Stomach (tissue), 19 donors: Measurements from ENCODE around the gene C18orf32. TPM values are rescaled to one million over a fixed set of nuclear protein-coding genes. Genes with fewer than 3 reads are reported as not detected.

Experiments used
- DNase-seq, 2 donors: peaks; one replicate each; pipeline versions ENCODE4 v3.0.0 to v3.0.0-alpha.2; 2013 to 2019
- H3K27ac ChIP-seq, 5 donors: fragments of 200-600 bp in 4 of 5; sonication (generic) in 4 of 5; one replicate each; pipeline ENCODE4 v1.5.1; 2013 to 2019; ENCODE audit warnings: mild to moderate bottlenecking in 1 of 5, moderate library complexity in 1 of 5
- H3K27me3 ChIP-seq, 3 donors: fragments of 200-600 bp; sonication (generic); one replicate each; pipeline ENCODE4 v1.5.1; 2017 to 2019; ENCODE audit warnings: mixed run types in 1 of 3
- H3K36me3 ChIP-seq, 4 donors: fragments of 200-600 bp; sonication (generic); 1 replicate in 3 of 4; 2 replicates in 1 of 4; pipeline ENCODE4 v1.5.1; 2016 to 2019
- H3K4me1 ChIP-seq, 4 donors: fragments of 200-600 bp; sonication (generic); one replicate each; pipeline ENCODE4 v1.5.1; 2016 to 2019
- H3K4me3 ChIP-seq, 4 donors: fragments of 200-600 bp; sonication (generic) in 3 of 4; one replicate each; pipeline ENCODE4 v1.5.1; 2016 to 2019; ENCODE audit warnings: mild to moderate bottlenecking in 1 of 4
- H3K9me3 ChIP-seq, 4 donors: fragments of 200-600 bp; sonication (generic); one replicate each; pipeline ENCODE4 v1.5.1; 2016 to 2019
- EP300 ChIP-seq: sonication (generic); formaldehyde crosslinking; IDR thresholded peaks from one replicate; pipeline ENCODE4 v1.6.1; 2017; ENCODE audit warnings: antibody characterized with exemption
- POLR2A ChIP-seq, 4 donors: fragments of 450-650 bp; IDR thresholded peaks; one replicate each; pipeline ENCODE4 v1.6.1; 2016; ENCODE audit warnings: antibody characterized with exemption in 4 of 4, control low read depth in 2 of 4, mild to moderate bottlenecking in 1 of 4, moderate library complexity in 1 of 4
- POLR2AphosphoS5 ChIP-seq, 3 donors: sonication (generic); formaldehyde crosslinking; IDR thresholded peaks; one replicate each; pipeline ENCODE4 v1.6.1; 2016; ENCODE audit warnings: antibody characterized with exemption in 3 of 3
- WGBS, 5 donors: extraction: QIAGEN DNeasy Blood & Tissue Kit in 3 of 5; methylation state at CpG; one replicate each; pipeline versions ENCODE4 v1.1.5 to v1.1.7; 2013 to 2018; 5-methylcytosine and 5-hydroxymethylcytosine counted together
- intact Hi-C: fragments of 100-400 bp; cut with DNase I; formaldehyde crosslinking; loops from one replicate; pipeline ENCODE4 v1.15.1; 2023; ENCODE audit warnings: low total_unique reads
- long read RNA-seq, 10 donors: transcript quantifications; one replicate each; lab custom pipeline, GENCODE V29; 2026
- polyA plus RNA-seq, 3 donors: library from polyadenylated mRNA; stranded (reverse); fragments of 200-250 nt; gene quantifications; one replicate each; pipeline ENCODE4 v1.2.3, GENCODE V29; 2013
- total RNA-seq, 5 donors: library from RNA; depleted of rRNA; stranded (reverse); fragments of >200 nt; gene quantifications; one replicate each; pipeline versions ENCODE4 v1.1.0 to v1.2.3, GENCODE V29; 2014 to 2016
- TF ChIP-seq, protein P1 (sequence below), 7 experiments: fragments of 450-650 bp in 4 of 7; fragments of 200-600 bp in 3 of 7; sonication (generic) in 3 of 7; IDR thresholded peaks; one replicate each; pipeline ENCODE4 v1.5.1; 2016 to 2019; ENCODE audit warnings: antibody characterized with exemption in 7 of 7, control low read depth in 2 of 7, mild to moderate bottlenecking in 1 of 7
- donor health status: healthy with polysubstance abuse.
- donor health status: Bipolar disorder and iron deficiency.
- donor health status: healthy.

C18orf32 gene
- total RNA-seq (100 to 1,000 TPM in 1 of 5 donors, 10 to 100 TPM in 3, under 1 TPM in 1; 0.58 to 186 (median 22.3) TPM), polyA plus RNA-seq (100 to 1,000 TPM in 1 of 3 donors, 10 to 100 TPM in 2; 65.9 to 124 (median 75.1) TPM)
- long read RNA-seq, donor 1, full-length matches to known transcripts: 14 of 14 reads
- long read RNA-seq, donor 1, partial matches to known transcripts: 0 of 14 reads
- long read RNA-seq, donor 1, other reads (novel, unspliced or antisense): 0 of 14 reads
- long read RNA-seq, donor 2, full-length matches to known transcripts: 12 of 12 reads
- long read RNA-seq, donor 2, partial matches to known transcripts: 0 of 12 reads
- long read RNA-seq, donor 2, other reads (novel, unspliced or antisense): 0 of 12 reads
- long read RNA-seq, donor 3, full-length matches to known transcripts: 15 of 15 reads
- long read RNA-seq, donor 3, partial matches to known transcripts: 0 of 15 reads
- long read RNA-seq, donor 3, other reads (novel, unspliced or antisense): 0 of 15 reads
- long read RNA-seq, donor 4, full-length matches to known transcripts: 2 of 2 reads
- long read RNA-seq, donor 4, partial matches to known transcripts: 0 of 2 reads
- long read RNA-seq, donor 4, other reads (novel, unspliced or antisense): 0 of 2 reads
- long read RNA-seq, donor 5, full-length matches to known transcripts: 30 of 30 reads
- long read RNA-seq, donor 5, partial matches to known transcripts: 0 of 30 reads
- long read RNA-seq, donor 5, other reads (novel, unspliced or antisense): 0 of 30 reads
- long read RNA-seq, donor 6, full-length matches to known transcripts: 58 of 58 reads
- long read RNA-seq, donor 6, partial matches to known transcripts: 0 of 58 reads
- long read RNA-seq, donor 6, other reads (novel, unspliced or antisense): 0 of 58 reads
- long read RNA-seq, donor 7, full-length matches to known transcripts: 41 of 41 reads
- long read RNA-seq, donor 7, partial matches to known transcripts: 0 of 41 reads
- long read RNA-seq, donor 7, other reads (novel, unspliced or antisense): 0 of 41 reads
- long read RNA-seq, donor 8, full-length matches to known transcripts: 36 of 36 reads
- long read RNA-seq, donor 8, partial matches to known transcripts: 0 of 36 reads
- long read RNA-seq, donor 8, other reads (novel, unspliced or antisense): 0 of 36 reads
- long read RNA-seq, donor 9, full-length matches to known transcripts: 41 of 41 reads
- long read RNA-seq, donor 9, partial matches to known transcripts: 0 of 41 reads
- long read RNA-seq, donor 9, other reads (novel, unspliced or antisense): 0 of 41 reads
- long read RNA-seq, donor 10, full-length matches to known transcripts: 10 of 10 reads
- long read RNA-seq, donor 10, partial matches to known transcripts: 0 of 10 reads
- long read RNA-seq, donor 10, other reads (novel, unspliced or antisense): 0 of 10 reads

GRCh38 chr18:49486953-49487710, at the start of gene C18orf32:
Gene C18orf32 (minus strand): TSS chr18:49487234. CDS start chr18:49483748, 3,486 bp downstream.
- peak; percentile 96 to 98 for DNase-seq
- Histone ChIP-seq H3K4me3 (peak within 1 kb of the TSS; percentile 58 to 86 (median 72)), H3K27me3 (no peaks in the 10 kb centered on the region), H3K36me3 (peaks cover 34 to 56% (median 52%) of the 10 kb centered on the region in 4 donors), H3K4me1 (peaks cover 26 to 70% (median 59%) of the 10 kb centered on the region in 4 donors), H3K27ac (peak within 1 kb of the TSS; percentile 93 to 100 (median 98)), H3K9me3 (no peaks in the 10 kb centered on the region)
- intact Hi-C loops: no loop called here
- TF ChIP-seq, protein P1, sequence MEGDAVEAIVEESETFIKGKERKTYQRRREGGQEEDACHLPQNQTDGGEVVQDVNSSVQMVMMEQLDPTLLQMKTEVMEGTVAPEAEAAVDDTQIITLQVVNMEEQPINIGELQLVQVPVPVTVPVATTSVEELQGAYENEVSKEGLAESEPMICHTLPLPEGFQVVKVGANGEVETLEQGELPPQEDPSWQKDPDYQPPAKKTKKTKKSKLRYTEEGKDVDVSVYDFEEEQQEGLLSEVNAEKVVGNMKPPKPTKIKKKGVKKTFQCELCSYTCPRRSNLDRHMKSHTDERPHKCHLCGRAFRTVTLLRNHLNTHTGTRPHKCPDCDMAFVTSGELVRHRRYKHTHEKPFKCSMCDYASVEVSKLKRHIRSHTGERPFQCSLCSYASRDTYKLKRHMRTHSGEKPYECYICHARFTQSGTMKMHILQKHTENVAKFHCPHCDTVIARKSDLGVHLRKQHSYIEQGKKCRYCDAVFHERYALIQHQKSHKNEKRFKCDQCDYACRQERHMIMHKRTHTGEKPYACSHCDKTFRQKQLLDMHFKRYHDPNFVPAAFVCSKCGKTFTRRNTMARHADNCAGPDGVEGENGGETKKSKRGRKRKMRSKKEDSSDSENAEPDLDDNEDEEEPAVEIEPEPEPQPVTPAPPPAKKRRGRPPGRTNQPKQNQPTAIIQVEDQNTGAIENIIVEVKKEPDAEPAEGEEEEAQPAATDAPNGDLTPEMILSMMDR (IDR thresholded peaks at IDR 0.05): no peak
- peak in 2 of 4 donors; percentile 83 to 85 for TF ChIP-seq POLR2A (IDR thresholded peaks at IDR 0.05)
- no peak for TF ChIP-seq EP300
- TF ChIP-seq POLR2AphosphoS5 (IDR thresholded peaks at IDR 0.05): peak; percentile 97 to 99 (median 98)
- 3 to 6% (median 3%) methylated on average over 37 to 69 of the region's 69 CpGs for WGBS, 5 donors

GRCh38 chr18:49534846-49535601, 48.0 kb upstream of the C18orf32 start:
- Histone ChIP-seq H3K27ac (no peak overlapping the region), H3K4me1 (no peaks in the 10 kb centered on the region), H3K27me3 (no peaks in the 10 kb centered on the region), H3K9me3 (no peaks in the 10 kb centered on the region), H3K4me3 (no peak overlapping the region), H3K36me3 (no peaks in the 10 kb centered on the region)
- DNase-seq: no peak
- 80 to 96% (median 87%) methylated on average over 1 of the region's 1 CpG for WGBS, 5 donors
- TF ChIP-seq, protein P1 (IDR thresholded peaks at IDR 0.05): no peak
- TF ChIP-seq POLR2A (IDR thresholded peaks at IDR 0.05) (no peak), EP300 (no peak), POLR2AphosphoS5 (IDR thresholded peaks at IDR 0.05) (no peak)
- intact Hi-C loops: no loop called here

GRCh38 chr18:49531678-49532153, 44.7 kb upstream of the C18orf32 start:
- DNase-seq: no peak
- Histone ChIP-seq H3K9me3 (no peaks in the 10 kb centered on the region), H3K4me1 (no peaks in the 10 kb centered on the region), H3K36me3 (no peaks in the 10 kb centered on the region), H3K27me3 (no peaks in the 10 kb centered on the region), H3K4me3 (no peak overlapping the region), H3K27ac (no peak overlapping the region)
- intact Hi-C loops: no loop called here
- WGBS, 5 donors: 54 to 86% (median 79%) methylated on average over 10 of the region's 10 CpGs
- TF ChIP-seq, protein P1 (IDR thresholded peaks at IDR 0.05): no peak
- no peak for TF ChIP-seq POLR2A (IDR thresholded peaks at IDR 0.05)
- no peak for TF ChIP-seq POLR2AphosphoS5 (IDR thresholded peaks at IDR 0.05)
- no peak for TF ChIP-seq EP300
